ENCODE data around the gene LRRC55. TPM values are rescaled to one million over a fixed set of nuclear protein-coding genes. Genes with fewer than 3 reads are reported as not detected.
A peak's percentile ranks its signal among the peaks of the same experiment; 100 is the strongest.

LRRC55 gene
- 0.72 TPM for total RNA-seq

- no peak for DNase-seq
Measured at GRCh38 chr11:57181678-57182305, at the start of gene LRRC55. TSS of gene LRRC55 (plus strand) at chr11:57181953. CDS start at chr11:57182023, 70 bp downstream.

- DNase-seq = no peak
Measured at GRCh38 chr11:57133366-57134038, 48.3 kb upstream of the LRRC55 start.

DNA sequence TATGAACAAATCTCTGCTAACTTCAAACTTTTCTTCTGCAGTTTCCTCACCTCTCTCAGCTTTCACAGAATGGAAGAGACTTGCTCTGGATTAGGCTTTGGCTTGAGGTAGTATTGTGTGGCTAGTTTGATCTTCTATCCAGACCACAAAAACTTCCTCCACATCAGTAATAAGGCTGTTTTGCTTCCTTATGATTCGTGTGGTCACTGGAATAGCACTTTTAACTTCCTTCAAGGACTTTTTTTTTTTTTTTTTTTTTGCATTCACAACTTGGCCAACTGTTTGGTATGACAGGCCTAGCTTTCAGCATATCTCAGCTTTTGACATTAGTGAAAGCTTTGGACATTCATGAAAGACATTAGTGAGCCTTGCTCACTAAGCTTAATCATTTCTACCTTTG, 47.5 kb upstream of the LRRC55 start:
- no peak for DNase-seq

DNA sequence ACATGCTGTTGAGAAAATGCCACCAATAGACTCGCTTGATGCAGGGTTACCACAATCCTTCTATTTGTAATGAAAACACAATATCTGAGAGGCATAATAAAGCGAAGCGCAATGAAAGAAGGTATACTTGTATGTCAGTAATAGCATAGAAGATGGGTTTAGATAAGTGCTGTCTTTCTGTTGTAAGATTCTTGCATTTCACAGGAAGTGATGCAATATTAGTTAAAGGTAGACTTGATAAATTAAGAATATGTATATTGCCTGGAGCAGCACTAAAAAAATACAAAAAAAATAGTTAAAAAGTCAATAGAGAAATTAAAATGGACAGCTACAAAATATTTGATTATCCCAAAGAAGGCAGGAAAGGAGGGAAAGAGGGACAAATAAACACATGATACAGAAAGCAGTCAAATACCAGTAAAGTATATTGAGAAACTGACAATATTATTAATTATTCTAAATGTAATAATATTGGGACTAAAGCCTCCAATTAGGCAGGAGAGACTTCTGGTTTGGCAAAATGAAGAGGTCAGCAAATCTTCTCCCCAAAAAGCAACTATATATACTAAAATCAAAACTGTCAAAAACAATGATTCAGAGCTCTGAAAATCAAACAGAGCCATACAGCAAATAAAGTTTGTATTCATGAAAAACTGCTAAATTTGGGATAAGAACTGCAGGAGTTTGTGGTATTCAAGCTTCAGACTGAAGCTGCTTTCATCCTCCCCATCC, 46.6 kb upstream of the LRRC55 start:
- DNase-seq = no peak

DNA sequence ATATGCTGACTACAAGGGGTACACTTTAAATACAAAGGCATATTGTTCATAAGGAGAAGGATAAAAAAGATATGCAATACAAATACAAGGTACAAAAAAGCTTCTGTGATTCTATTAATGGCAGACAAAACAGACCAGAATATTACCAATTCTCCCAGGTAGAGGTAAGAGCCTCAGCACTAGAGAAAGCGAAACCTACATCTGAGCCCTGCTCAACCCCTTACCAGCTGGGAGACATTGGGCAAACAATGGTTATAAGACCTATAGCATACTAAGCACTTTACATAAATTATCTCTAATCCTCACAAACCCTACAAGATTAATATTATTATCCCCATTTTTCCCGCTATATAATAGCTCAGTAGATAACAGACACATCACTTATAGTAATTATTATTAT, 41.2 kb upstream of the LRRC55 start:
- no peak for DNase-seq

GRCh38 chr11:57143459-57143858, 38.3 kb upstream of the LRRC55 start:
- no peak for DNase-seq

DNA sequence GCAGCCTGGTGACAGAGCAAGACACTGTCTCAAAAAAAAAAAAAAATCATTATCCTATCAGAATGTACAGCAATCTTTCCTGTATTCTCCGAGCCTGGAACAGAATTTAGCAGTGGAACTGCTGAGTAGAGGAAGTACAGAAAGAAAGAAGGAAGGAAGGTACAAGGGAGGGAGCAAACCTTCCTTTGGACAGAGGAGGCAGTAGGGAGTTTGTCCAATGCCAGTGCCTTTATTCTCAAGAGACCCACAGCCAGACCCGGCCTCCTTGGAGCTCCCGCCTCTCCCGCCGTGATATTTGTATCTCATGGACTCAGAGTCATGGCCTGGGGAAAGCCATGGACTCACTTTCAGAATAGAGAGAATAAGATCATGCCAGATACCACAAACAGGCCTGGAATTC, 37.7 kb upstream of the LRRC55 start:
- DNase-seq = no peak

GRCh38 chr11:57144531-57145320, 37.0 kb upstream of the LRRC55 start:
- DNase-seq = no peak

DNA sequence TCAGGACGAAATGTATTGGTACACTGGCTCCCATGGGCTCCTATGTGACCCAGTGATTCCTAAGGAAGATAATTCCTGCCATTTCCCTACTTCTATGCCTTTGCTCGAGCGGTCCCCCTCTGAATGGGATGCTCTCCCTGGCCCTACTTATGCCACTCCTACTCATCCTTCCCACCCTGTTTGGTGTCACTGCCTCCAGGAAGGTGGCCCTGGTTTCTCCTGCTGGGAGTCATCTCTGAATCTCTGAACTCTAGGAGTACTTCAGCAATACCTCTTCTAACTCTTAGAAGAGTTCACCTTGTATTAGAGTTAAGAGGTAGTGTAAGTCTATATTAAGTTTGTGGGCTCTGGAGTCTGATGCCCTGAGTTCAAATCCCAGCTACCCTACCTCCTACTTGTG, 35.5 kb upstream of the LRRC55 start:
- no peak for DNase-seq

DNA sequence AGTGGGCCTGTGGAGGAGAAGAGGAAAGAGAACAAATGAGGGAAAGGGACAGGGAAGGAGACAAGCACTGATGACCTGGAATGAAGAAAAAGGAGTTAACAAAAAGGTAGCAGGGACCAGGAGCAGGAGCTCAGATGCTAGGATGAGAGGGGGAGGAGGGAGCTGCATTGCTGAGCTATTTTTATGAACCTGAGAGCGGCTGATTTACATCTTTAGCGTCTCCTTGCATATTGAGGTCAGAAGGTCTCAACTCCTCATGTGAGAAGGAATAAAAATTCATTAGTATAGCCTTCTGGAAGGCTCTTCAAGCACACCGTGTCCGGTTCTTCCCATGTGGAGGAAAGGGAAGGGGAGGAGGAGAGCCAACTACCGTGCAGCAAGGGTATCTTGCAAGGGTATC, 33.1 kb upstream of the LRRC55 start:
- no peak for DNase-seq

GRCh38 chr11:57150454-57150917, 31.3 kb upstream of the LRRC55 start:
- peak; percentile 26 for DNase-seq

GRCh38 chr11:57152134-57152533, 29.6 kb upstream of the LRRC55 start:
- DNase-seq = no peak

- DNase-seq = no peak
Measured at GRCh38 chr11:57153448-57153847, 28.3 kb upstream of the LRRC55 start.

DNA sequence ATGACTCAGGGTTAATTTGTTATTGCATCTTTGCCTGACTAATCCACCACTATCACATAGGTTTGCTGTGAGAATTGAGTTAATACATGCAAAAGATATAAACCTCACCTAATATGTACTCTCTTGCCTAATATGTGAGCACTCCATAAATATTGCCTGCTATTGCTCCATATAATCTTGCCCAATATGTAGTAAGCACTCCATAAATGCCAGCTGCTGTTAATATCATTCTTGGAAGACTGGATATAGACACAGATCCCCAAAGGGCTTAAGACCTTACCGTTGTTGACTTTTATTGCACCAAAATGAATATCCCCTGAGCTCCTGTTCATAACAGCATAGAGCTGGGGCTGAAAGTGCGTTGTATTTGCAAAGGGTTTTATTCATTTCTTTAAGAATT, 27.0 kb upstream of the LRRC55 start:
- DNase-seq = no peak

GRCh38 chr11:57155400-57155799, 26.4 kb upstream of the LRRC55 start:
- no peak for DNase-seq

GRCh38 chr11:57155838-57156607, 25.7 kb upstream of the LRRC55 start:
- peak; percentile 37 for DNase-seq

GRCh38 chr11:57156928-57157327, 24.8 kb upstream of the LRRC55 start:
- no peak for DNase-seq

GRCh38 chr11:57157624-57158023, 24.1 kb upstream of the LRRC55 start:
- DNase-seq = no peak

DNA sequence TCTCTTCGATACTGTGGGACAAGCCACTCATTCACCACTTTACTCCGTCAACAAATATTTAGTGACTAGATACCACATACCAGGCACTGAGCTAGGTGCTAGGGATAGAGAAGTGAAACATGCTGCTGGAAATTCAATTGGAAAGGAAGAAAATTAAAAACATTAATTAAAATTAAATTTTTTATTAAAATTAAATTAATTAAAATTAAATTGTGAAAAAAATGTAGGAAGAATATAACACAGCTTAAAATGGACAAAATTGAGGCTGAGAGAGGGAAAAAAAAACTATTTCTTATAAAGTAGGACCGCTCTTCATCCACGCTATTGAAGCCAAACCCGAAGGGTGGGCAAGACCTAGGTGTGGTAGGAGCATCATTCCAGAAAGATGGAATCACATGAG, 23.6 kb upstream of the LRRC55 start:
- no peak for DNase-seq

GRCh38 chr11:57158599-57158998, 23.2 kb upstream of the LRRC55 start:
- DNase-seq = no peak

DNA sequence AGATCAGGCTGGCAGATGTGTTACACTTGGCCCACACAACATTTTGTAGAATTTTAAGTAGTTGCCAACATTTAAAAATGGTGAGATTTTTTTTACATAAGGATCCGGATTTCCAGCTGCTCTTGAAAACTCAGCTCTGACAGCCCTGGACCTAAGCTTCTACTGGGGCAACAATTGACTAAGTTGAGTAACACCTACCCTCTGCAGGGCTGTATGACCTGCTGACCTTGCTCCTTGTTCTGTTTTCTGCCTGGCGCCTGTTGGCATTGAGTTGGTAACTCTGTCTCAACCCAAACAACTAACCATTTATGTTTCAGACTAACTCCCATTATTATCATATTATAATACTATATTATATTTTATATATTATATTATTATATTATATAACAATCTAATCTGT, 21.1 kb upstream of the LRRC55 start:
- DNase-seq = no peak

GRCh38 chr11:57161351-57161750, 20.4 kb upstream of the LRRC55 start:
- no peak for DNase-seq

Data from tongue (tissue), 2 donors.